GM11168 (cell line): ENCODE measurements around the gene KCNJ16.

ENCODE experiments used
- in situ Hi-C: fragments of 300-500 bp; cut with MboI; formaldehyde crosslinking; loops from one replicate; pipeline ENCODE4 v1.12.0; 2022; ENCODE audit warnings: low sequenced_read_pairs; ENCODE audit not compliant: unreplicated experiment

Gene KCNJ16

DNA sequence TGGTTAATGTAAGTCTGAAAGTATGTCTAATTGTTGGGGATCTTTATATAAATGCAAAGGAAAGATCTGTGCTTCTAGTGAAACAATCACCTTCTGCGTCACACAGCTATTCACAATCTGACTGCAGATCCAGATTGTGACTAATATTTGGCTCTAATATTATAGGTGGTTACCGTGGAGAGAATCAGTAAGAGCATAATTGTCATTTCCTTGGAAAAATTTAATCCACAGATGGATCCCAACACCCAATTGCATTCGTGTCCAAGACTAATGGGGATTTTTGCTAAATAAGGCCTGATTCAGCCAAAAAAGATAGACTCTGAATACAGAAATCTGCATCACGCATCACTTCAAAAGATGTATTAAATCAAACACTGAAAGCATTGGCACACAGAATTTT, 91.6 kb downstream of the KCNJ16 start:
- in situ Hi-C loops = no loop called here

DNA sequence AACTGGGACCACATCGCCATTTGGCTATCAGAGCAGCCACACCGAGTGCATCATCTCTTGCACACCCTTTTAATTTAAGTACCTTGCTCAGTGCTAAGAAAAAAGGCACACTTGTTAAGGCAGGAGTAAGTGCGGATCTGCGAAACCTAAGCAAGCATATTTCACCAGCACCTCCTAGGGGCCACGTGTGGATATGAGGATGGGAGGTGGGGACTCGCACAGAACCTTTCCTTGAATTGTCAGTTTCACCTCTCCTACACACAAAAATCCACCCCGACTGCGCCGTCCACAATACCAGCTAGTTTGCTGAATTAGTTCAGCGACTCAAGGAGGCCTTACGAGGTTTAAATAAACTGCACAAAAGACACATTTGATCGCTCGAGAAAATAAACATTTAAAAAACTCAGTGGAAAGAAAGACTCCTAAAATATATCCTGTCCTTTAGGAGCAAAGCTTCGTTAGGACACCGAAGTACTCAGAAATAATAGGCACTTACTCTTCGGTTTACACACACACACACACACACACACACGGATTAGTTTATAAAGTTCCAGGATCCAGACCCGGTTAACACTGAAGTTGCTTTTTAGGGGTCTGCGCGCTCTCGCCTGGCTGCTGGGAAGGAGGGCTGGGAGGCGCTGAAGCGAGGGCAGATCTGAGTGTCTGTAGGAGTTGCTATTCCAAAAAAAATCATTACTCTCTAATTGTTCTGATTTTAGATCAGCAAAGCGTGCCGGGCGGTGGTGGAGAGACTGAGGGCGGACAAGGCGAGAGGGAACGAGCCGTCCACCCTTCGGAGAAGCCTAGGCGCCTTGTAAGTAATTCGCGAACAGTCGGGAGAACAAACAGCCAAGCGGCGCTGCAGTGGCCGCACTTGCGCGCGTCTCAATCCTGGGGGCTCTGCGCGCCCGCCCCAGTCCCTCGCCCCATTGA, 93.3 kb downstream of the KCNJ16 start:
- in situ Hi-C loops = no loop called here

DNA sequence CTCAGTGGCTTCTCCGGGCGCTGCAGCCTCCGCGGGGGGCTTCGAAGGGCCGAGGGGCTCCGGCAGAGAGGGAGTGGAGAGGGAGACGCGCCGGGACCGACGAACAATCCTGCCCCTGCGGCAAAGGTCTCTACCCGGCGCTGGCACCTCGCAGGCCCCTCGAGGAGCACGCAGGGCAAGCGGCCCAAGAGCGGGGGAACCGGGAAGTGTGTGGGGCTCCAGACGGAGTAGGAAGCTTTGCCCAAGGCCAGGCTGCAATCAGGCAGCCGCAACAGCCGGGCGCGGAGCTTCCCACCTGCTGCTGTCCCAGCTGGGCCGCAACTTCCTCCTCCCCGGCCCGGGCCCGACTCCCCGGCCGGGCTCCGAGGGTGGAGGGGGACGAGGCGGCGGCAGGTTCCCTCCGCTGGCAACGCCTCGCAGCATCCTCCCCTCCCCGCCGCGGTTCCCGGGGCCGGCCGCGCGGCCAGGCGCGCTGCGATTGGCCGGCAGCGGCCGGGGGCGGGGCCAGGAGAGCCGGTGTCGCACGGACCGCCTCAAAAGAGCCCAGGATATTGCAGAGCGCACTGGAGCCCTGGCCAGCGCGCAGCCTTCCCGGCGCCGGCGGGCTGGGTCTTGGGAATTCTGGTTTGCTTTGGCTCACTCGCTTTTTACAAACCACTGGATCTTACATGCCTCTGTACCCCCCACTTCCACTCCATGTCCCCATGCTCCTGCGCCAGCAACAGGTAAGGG, 94.1 kb downstream of the KCNJ16 start, which contains the start of gene KCNJ2:
Gene KCNJ2 (plus strand): TSS at position 556 of the 732 bp plus-strand sequence. CDS start 5,508 bp downstream, outside the sequence.
- in situ Hi-C loops = no loop called here

DNA sequence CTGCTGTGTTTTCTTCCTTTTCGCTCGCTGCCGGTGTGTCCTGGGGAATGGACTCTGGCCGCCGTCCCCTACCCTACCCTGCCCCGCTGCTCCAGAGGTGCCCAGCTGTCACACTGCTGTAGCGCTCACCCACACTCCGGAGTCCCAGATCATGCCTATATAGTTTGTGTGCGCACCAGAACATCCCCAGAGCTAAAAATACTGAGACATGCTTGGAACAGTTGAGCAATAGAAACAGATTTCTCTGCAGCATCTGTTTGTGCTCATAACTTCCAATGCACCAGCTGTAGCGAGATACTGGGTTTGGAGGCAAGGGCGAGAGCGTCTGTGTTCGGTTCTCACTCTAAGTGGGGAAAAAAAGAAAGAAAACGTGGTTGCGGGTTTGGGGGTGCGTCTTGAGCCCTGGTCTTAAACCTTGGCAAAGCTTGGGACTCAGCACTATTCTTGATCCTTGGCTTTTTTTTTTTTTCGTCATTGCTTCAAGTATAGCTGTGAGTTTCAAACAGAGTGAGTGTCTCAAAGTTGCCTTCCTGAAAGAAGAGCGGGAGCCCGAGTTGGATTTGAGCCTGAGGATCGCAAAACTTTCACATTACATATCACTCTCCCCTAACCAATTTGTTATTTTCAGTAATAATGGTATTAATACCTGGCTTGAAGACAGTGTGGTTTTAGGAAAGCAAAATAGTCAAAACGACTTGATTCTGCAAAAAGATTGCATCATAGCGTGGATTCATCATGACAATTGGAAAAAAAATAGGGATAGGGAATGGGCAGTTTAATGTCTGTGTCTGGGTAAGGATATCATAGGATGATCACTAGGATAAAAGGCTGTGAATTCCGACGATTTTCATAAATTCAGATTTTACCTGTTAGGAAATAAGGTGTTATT, 94.9 kb downstream of the KCNJ16 start:
- in situ Hi-C loops = no loop called here

DNA sequence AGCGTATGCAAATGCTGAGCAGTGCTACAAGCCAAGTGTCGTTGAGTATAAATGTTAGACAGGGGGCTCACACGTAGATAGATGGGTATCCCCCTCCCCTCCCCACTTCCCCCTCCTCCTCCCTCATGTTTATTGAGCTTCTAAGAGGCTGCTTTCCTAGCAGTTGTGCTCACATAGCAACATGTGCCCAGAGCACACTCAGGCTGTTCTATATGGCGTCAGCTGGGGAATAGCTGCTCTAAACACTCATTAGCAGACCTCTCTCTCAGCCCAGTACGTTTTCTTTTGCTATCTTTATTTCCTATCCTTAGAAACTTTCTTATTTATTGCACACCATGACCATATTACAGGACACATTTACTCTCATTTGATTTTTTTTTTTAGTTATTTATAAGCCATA, 96.1 kb downstream of the KCNJ16 start:
- in situ Hi-C loops = no loop called here

DNA sequence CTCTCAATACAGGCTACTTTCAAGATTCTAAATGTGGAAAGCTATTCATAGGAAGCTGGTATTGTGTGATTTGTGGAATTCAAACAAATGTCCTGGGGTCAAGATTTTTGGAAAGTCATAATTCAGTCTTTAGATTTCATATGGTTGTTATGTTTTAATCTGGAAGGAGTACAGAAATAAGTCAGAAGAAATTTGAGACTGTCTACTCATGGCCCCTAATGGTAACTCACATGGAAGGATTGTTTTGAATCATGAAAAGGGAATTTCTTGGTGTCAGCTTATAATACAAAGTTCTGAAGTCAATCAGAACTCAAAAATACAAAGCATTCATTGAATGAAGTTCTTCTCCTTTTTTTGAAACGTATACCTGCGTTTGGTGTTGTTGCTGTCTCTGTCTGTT, 97.4 kb downstream of the KCNJ16 start:
- in situ Hi-C loops = no loop called here

DNA sequence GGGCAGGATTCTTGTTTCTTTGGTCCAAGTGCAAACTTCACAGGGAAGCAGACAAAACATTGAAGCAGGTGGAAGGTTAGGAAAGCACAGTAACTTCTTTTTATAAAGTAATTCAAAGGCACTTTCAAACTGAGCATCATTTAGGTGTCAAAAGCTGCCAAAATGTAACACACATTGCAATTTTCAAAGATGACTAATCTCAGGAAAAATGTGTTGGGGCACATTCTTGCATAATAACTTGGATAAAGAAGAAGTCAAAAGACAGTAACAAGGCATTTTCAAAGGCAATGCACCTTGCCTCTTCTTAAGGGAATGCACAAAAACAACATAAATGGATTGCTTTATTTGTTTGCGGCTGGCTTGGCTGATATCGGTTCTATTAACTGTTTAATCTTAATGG, 97.9 kb downstream of the KCNJ16 start:
- in situ Hi-C loops = no loop called here

DNA sequence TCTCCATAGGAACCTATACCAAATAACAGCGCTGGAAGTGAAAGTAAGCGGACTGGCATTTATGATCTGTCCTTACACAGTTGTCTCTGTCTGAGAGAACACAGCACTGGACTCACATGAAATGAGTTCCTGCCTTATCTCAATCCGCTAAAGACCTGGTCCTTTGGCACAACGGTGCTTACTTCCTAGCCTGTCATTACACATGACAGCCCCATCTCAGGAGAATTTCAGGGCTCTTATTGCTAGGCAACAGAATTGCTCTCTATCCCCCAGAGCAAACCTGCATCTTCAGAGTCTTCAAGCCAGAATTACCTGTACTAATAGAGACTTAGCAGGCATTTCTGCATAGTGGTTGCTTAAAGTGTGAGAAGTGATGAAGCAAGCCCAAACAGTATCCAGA, 98.7 kb downstream of the KCNJ16 start:
- in situ Hi-C loops = no loop called here

DNA sequence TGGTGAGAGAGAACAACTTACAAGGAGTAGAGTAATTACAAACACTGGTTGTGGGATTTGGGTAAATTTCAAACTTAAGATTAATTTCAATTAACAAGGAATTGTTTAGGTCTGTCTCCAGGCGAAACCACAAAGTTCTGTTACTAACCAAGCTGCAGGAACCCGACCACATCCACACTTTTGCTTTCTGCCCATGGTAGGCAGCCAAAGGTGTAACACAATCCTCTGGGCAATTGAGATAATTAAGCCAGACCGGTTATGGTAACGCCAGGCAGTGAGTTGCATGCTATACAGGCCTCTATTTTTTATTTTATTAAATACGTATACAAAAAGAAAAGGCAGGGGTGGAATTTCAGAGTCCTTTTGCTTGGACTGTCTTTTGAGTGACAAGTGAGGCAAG, 106.4 kb downstream of the KCNJ16 start:
- in situ Hi-C loops = no loop called here

DNA sequence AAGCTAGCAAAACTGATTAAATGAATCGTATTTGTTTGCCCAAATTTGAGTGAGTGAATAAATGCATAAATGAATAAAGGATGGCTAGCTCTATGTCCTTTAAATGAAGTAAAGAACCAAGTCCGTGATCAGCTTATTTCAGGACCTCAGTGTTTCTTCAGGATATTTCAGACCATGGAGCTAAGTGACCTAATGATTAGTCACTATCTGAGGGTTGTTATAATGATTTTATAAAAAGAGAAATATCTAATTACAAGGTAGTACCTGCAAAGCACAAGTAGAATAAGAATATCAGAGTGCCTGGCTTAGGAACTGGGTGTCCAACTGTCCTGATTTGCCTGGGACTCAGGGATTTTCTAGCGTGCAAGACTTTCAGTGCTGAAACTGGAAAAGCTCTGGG, 106.8 kb downstream of the KCNJ16 start:
- in situ Hi-C loops = no loop called here

DNA sequence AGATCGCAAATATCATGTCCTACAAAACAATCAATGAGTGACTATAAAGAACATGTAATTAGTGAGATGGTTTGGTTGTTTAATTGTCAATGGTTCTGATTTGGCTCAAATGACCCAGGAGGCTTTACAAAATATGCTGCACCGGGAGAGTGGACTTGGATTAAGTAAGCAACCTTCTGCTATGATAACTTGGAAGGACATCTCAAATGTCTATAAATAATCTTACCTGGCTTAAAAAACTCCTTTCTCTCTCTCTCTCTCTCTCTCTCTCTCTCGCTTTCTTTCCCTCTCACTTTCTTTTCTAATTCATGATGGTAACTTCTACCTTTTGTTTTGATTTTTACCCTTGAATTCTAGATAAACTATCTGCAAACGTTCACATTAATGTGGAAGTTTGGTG, 108.5 kb downstream of the KCNJ16 start:
- in situ Hi-C loops = no loop called here

DNA sequence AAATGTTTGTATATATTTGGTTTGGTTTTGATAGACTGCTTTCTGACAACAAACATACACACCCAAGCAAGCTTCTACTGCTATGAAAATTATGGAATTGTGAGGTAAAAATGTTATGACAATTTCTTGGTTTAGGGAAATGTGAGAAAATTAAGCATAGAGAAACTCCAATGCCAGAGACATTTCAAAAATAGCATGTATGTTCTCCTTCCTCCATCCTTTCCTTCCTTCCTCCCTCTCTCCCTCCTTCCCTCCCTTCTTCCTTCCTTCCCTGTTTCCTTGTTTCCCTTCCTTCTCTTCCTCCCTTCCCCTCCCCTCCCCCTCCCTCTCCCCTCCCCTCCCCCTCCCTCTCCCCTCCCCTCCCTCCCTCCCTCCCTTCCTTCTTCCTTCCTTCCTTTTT, 109.2 kb downstream of the KCNJ16 start:
- in situ Hi-C loops = no loop called here

DNA sequence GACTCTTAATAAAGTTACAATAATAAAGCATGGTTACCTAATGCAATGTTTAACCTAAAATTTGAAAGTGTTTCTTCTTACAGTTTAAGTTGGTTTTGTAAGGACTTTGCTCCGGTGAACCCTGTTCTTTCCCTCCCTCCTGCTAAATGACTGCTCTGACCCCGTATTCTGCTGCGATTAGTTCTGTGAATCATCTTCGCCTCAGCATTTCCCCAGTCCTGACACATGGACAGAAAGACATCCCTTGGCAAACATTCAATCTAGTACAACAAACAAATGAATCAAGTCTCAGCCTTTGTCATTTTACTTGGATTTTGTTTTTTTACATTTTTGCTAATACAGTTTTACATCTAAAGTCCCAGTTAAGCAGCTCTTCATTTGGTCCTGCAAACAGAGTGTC, 109.7 kb downstream of the KCNJ16 start:
- in situ Hi-C loops = no loop called here
